Measurements from ENCODE around the gene SPSB1.

The SPSB1 gene

GRCh38 chr1:9346566-9346965 lies 53.9 kb downstream of the SPSB1 start:
- DNase-seq: no peak

- DNase-seq: no peak
These were observed 54.6 kb downstream of the SPSB1 start for GRCh38 chr1:9347095-9347850.

GRCh38 chr1:9349331-9349851 lies 56.7 kb downstream of the SPSB1 start:
- peak; percentile 30 for DNase-seq

- DNase-seq: peak; percentile 79
These were observed 57.6 kb downstream of the SPSB1 start for GRCh38 chr1:9350013-9350908.

- no peak for DNase-seq
These were observed 58.3 kb downstream of the SPSB1 start for GRCh38 chr1:9350960-9351359.

GRCh38 chr1:9351654-9352271 lies 59.1 kb downstream of the SPSB1 start:
- DNase-seq: no peak

GRCh38 chr1:9352377-9353134 lies 59.9 kb downstream of the SPSB1 start:
- DNase-seq: no peak

GRCh38 chr1:9355503-9355902 lies 62.8 kb downstream of the SPSB1 start:
- DNase-seq: no peak

GRCh38 chr1:9356021-9356420 lies 63.3 kb downstream of the SPSB1 start:
- DNase-seq: no peak

- no peak for DNase-seq
These were observed 64.3 kb downstream of the SPSB1 start for GRCh38 chr1:9356829-9357466.

GRCh38 chr1:9357958-9358357 lies 65.3 kb downstream of the SPSB1 start:
- no peak for DNase-seq

- DNase-seq: no peak
These were observed 67.8 kb downstream of the SPSB1 start for GRCh38 chr1:9360371-9361064.

- DNase-seq: no peak
These were observed 69.1 kb downstream of the SPSB1 start for GRCh38 chr1:9361630-9362260.

- no peak for DNase-seq
These were observed 69.8 kb downstream of the SPSB1 start for GRCh38 chr1:9362488-9362887.

- DNase-seq: no peak
These were observed 70.4 kb downstream of the SPSB1 start for GRCh38 chr1:9363061-9363471.

- DNase-seq: no peak
These were observed 73.6 kb downstream of the SPSB1 start for GRCh38 chr1:9366298-9366697.

- no peak for DNase-seq
These were observed 74.5 kb downstream of the SPSB1 start for GRCh38 chr1:9366943-9367780.

- DNase-seq: no peak
These were observed 75.1 kb downstream of the SPSB1 start for GRCh38 chr1:9367806-9368205.

- DNase-seq: no peak
These were observed 75.7 kb downstream of the SPSB1 start for GRCh38 chr1:9368356-9368755.

Measured in HCEC 1CT (cell line).